Immature natural killer cell (primary cell): Measurements from ENCODE around the gene MYL11. TPM values are rescaled to one million over a fixed set of nuclear protein-coding genes. Genes with fewer than 3 reads are reported as not detected.

ENCODE experiments used
- DNase-seq, 3 donors: peaks; one replicate each; pipeline ENCODE4 v3.0.0; 2022; ENCODE audit warnings: mixed read lengths in 1 of 3
- H3K27ac Mint-ChIP-seq, 6 donors: one replicate each; pipeline ENCODE4 v1.8.0; 2020; ENCODE audit warnings: mixed read lengths in 6 of 6, mild to moderate bottlenecking in 5 of 6, inconsistent platforms in 4 of 6, moderate library complexity in 3 of 6
- H3K27me3 Mint-ChIP-seq, 3 donors: one replicate each; pipeline ENCODE4 v1.8.0; 2020 to 2021; ENCODE audit warnings: low read depth in 3 of 3, mild to moderate bottlenecking in 3 of 3, mixed read lengths in 3 of 3, moderate library complexity in 3 of 3, inconsistent platforms in 1 of 3
- H3K36me3 Mint-ChIP-seq, 3 donors: one replicate each; pipeline ENCODE4 v1.8.0; 2020; ENCODE audit warnings: mixed read lengths in 3 of 3, inconsistent platforms in 2 of 3, mild to moderate bottlenecking in 2 of 3
- H3K4me1 Mint-ChIP-seq, 2 donors: one replicate each; pipeline ENCODE4 v1.8.0; 2020; ENCODE audit warnings: inconsistent platforms in 2 of 2, mild to moderate bottlenecking in 2 of 2, mixed read lengths in 2 of 2, moderate library complexity in 1 of 2
- H3K4me3 Mint-ChIP-seq, 5 donors: one replicate each; pipeline ENCODE4 v1.8.0; 2020; ENCODE audit warnings: mild to moderate bottlenecking in 5 of 5, mixed read lengths in 5 of 5, inconsistent platforms in 3 of 5, moderate library complexity in 3 of 5
- H3K9me3 Mint-ChIP-seq, 6 donors: one replicate each; pipeline ENCODE4 v1.8.0; 2020; ENCODE audit warnings: mild to moderate bottlenecking in 6 of 6, mixed read lengths in 6 of 6, inconsistent platforms in 4 of 6, moderate library complexity in 3 of 6
- polyA plus RNA-seq, 3 donors: library from polyadenylated mRNA; unstranded; fragments of 300-500 nt; fragmentation: Illumina TruSeq; gene quantifications; one replicate each; pipeline ENCODE4 v1.2.3, GENCODE V29; 2021

Gene MYL11
- polyA plus RNA-seq, 3 donors from 2014 or later = 10.9 to 22.2 (median 18.7) TPM

- Mint-ChIP-seq H3K4me1 (peaks cover 38 to 45% of the 10 kb centered on the region in 2 donors), H3K27ac (peak overlapping the region; percentile 49 to 99 (median 84)), H3K4me3 (peak overlapping the region in 1 of 5 donors; percentile 30), H3K36me3 (peaks cover 6 to 26% (median 9%) of the 10 kb centered on the region in 3 donors), H3K27me3 (peaks cover 4 to 14% (median 10%) of the 10 kb centered on the region in 3 donors), H3K9me3 (no peaks in the 10 kb centered on the region)
- no peak for DNase-seq
Observed at GRCh38 chr16:30357085-30357714, 17.4 kb upstream of the MYL11 start.

DNA sequence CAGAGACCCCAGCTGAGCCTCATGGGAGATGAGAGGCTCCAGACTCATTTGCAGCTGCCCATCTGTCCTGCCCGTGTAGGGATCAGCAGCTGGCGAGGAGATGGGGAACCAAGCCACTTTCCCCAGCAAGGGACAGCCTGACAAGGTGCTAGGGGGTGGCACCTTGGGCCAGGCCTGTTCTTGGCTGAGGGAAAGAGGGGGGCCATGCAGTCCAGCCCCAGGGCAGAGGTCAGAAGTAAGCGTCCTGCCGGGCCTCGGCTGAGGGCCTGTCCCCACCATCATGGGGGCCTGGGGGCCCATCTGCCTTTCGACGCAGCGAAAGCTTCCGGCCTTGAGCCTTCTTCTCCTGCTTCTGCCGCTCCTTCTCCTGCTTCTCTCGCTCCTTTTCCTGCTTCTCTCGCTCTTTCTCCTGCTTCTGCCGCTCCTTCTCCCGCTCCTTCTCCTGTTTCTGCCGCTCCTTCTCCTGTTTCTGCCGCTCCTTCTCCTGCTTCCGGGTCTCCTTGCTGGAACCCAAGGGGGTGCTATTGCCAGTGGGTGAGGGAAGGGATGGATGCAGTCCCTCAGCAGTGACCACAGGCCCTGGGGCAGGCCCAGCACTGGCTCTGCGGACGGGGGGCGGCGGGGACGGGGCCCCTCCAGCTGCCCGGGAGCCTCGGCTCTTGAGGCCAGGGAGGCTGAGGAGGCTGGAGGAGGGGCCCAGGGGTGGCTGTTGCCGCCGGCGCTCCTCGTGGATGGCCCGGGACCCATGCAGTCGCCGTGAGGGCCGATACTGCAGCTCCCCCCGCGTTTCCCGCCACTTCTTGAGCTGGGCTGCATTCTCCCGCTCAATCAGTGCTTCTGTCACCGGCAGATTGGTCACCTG lies 16.7 kb upstream of the MYL11 start:
- DNase-seq = no peak
- H3K9me3 Mint-ChIP-seq = no peaks in the 10 kb centered on the region
- peaks cover 31 to 38% of the 10 kb centered on the region in 2 donors for H3K4me1 Mint-ChIP-seq
- peaks cover 4 to 14% (median 10%) of the 10 kb centered on the region in 3 donors for H3K27me3 Mint-ChIP-seq
- H3K27ac Mint-ChIP-seq = peak overlapping the region in 1 of 6 donors; percentile 71
- H3K4me3 Mint-ChIP-seq = peak overlapping the region in 1 of 5 donors; percentile 43
- H3K36me3 Mint-ChIP-seq = peaks cover 10 to 25% (median 14%) of the 10 kb centered on the region in 3 donors

DNA sequence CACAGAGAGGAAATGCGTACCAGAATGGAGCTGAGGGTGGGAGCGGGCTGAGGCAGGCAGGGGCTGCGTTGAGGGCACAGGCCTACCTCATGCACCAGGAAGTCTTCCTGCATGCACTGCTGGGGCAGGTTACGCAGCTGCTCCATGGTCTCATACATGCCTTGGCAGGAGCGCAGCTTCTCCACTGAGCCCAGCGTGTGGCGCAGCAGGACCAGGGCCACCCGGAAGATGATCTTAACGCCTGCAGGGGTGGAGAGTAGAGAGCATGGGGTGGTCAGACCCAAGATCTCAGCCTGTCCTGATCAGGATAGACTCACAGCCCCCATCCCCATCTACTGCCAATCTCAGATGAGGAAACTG lies 16.0 kb upstream of the MYL11 start:
- Mint-ChIP-seq H3K36me3 (peaks cover 10 to 26% (median 21%) of the 10 kb centered on the region in 3 donors), H3K27me3 (peaks cover 4 to 14% (median 10%) of the 10 kb centered on the region in 3 donors), H3K4me3 (no peak overlapping the region), H3K27ac (no peak overlapping the region), H3K4me1 (peaks cover 26 to 35% of the 10 kb centered on the region in 2 donors), H3K9me3 (no peaks in the 10 kb centered on the region)
- DNase-seq = no peak

DNA sequence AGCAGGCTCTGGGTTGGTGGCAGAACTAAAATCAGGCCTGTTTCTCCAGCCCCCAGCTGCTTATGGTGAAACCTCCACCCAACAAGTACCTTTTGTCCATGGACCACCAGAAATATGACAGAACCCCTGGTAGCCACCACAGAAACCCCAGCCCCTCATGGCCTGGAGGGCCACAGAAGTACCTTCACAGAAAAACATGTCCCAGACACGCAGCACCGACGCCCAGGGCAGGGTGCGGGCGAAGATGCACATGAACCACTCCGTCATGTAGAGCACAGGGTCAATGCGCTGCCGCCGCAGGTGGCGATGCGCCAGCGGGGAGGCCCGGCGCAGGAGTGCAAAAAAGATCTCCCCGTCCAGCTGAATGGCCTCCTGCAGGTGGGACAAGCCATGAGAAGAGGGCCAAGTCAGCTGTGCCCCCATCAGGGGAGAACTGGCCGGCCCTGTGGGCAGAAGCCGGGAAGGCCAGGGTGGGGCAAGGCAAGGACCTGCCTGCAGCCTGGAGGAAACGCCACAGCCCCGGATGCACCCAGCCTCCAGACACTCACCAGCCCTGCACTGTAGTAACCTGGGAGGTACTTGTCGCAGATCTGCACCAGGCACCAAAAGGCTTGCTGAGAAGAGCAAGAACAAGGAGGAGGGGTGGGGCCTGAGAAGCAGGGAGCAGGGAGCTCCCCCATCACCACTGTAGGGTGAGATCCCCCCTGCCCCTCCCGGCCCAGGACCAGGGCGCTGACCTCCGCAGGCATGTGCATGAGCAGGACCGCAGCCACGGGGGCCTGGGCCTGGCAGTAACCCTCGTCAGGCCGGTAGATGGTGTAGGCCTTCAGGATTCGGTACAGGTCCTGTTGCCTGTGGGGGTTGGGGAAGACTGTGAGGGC lies 15.4 kb upstream of the MYL11 start:
- DNase-seq = no peak
- Mint-ChIP-seq H3K36me3 (peaks cover 10 to 21% (median 21%) of the 10 kb centered on the region in 3 donors), H3K4me3 (no peak overlapping the region), H3K9me3 (no peaks in the 10 kb centered on the region), H3K27me3 (peaks cover 4 to 12% (median 10%) of the 10 kb centered on the region in 3 donors), H3K4me1 (peaks cover 19 to 29% of the 10 kb centered on the region in 2 donors), H3K27ac (no peak overlapping the region)

GRCh38 chr16:30359871-30360170 lies 14.8 kb upstream of the MYL11 start:
- no peak for DNase-seq
- no peak overlapping the region for H3K4me3 Mint-ChIP-seq
- H3K36me3 Mint-ChIP-seq = peaks cover 10 to 21% (median 21%) of the 10 kb centered on the region in 3 donors
- H3K4me1 Mint-ChIP-seq = peaks cover 16 to 24% of the 10 kb centered on the region in 2 donors
- peaks cover 4 to 8% (median 7%) of the 10 kb centered on the region in 3 donors for H3K27me3 Mint-ChIP-seq
- H3K9me3 Mint-ChIP-seq = no peaks in the 10 kb centered on the region
- H3K27ac Mint-ChIP-seq = peak overlapping the region in 3 of 6 donors; percentile 7 to 33 (median 28)

- H3K36me3 Mint-ChIP-seq = peaks cover 10 to 26% (median 21%) of the 10 kb centered on the region in 3 donors
- H3K4me3 Mint-ChIP-seq = no peak overlapping the region
- H3K4me1 Mint-ChIP-seq = peaks cover 10 to 19% of the 10 kb centered on the region in 2 donors
- H3K27ac Mint-ChIP-seq = no peak overlapping the region
- peaks cover 0 to 4% (median 0%) of the 10 kb centered on the region in 3 donors for H3K27me3 Mint-ChIP-seq
- no peak for DNase-seq
- no peaks in the 10 kb centered on the region for H3K9me3 Mint-ChIP-seq
Observed at GRCh38 chr16:30361180-30361579, 13.4 kb upstream of the MYL11 start.

GRCh38 chr16:30365200-30365599 lies 9.4 kb upstream of the MYL11 start:
- H3K9me3 Mint-ChIP-seq = no peaks in the 10 kb centered on the region
- H3K36me3 Mint-ChIP-seq = peaks cover 8 to 28% (median 16%) of the 10 kb centered on the region in 3 donors
- peaks cover 35 to 44% of the 10 kb centered on the region in 2 donors for H3K4me1 Mint-ChIP-seq
- H3K27me3 Mint-ChIP-seq = peaks cover 0 to 3% (median 0%) of the 10 kb centered on the region in 3 donors
- H3K27ac Mint-ChIP-seq = no peak overlapping the region
- no peak overlapping the region for H3K4me3 Mint-ChIP-seq
- DNase-seq = no peak

DNA sequence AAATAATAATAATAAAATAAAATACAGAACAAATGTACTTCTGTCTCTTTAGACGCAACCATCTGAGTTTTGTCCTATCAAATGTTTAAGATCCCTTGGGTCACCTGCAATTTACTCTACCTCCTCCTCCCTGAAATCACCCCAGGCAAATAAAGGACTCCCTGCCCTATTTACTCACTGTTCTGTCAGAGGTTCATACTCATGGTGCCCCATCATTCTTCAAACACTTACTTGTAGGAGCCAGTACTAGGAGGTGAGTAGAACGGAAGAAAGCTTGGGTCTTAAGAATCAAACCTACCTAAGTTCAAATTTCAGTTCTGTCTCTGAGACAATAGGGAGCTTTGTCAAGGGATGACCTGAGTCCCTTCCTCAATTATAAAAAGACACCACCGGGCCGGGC lies 8.1 kb upstream of the MYL11 start:
- Mint-ChIP-seq H3K4me3 (peak overlapping the region in 1 of 5 donors; percentile 89), H3K36me3 (peaks cover 4 to 23% (median 12%) of the 10 kb centered on the region in 3 donors), H3K9me3 (no peaks in the 10 kb centered on the region), H3K27ac (peak overlapping the region in 4 of 6 donors; percentile 14 to 74 (median 56)), H3K27me3 (peaks cover 3 to 8% (median 4%) of the 10 kb centered on the region in 3 donors), H3K4me1 (peaks cover 42 to 48% of the 10 kb centered on the region in 2 donors)
- DNase-seq = no peak

GRCh38 chr16:30367349-30368009 lies 7.1 kb upstream of the MYL11 start:
- DNase-seq = no peak

GRCh38 chr16:30368122-30368791 lies 6.3 kb upstream of the MYL11 start:
- peak overlapping the region; percentile 73 to 91 (median 79) for H3K27ac Mint-ChIP-seq
- DNase-seq = no peak
- no peaks in the 10 kb centered on the region for H3K9me3 Mint-ChIP-seq
- H3K4me3 Mint-ChIP-seq = peak overlapping the region; percentile 88 to 90 (median 89)
- peaks cover 3 to 10% (median 4%) of the 10 kb centered on the region in 3 donors for H3K27me3 Mint-ChIP-seq
- H3K36me3 Mint-ChIP-seq = peaks cover 0 to 17% (median 3%) of the 10 kb centered on the region in 3 donors
- H3K4me1 Mint-ChIP-seq = peaks cover 50 to 54% of the 10 kb centered on the region in 2 donors

More at GRCh38 chr16:30367349-30368009, 7.1 kb upstream of the MYL11 start:
- peaks cover 1 to 19% (median 9%) of the 10 kb centered on the region in 3 donors for H3K36me3 Mint-ChIP-seq
- peak overlapping the region; percentile 88 to 90 (median 89) for H3K4me3 Mint-ChIP-seq
- no peaks in the 10 kb centered on the region for H3K9me3 Mint-ChIP-seq
- peaks cover 48 to 54% of the 10 kb centered on the region in 2 donors for H3K4me1 Mint-ChIP-seq
- H3K27ac Mint-ChIP-seq = peak overlapping the region; percentile 53 to 88 (median 76)
- H3K27me3 Mint-ChIP-seq = peaks cover 3 to 10% (median 4%) of the 10 kb centered on the region in 3 donors

GRCh38 chr16:30368792-30369090 lies 5.9 kb upstream of the MYL11 start:
- H3K27me3 Mint-ChIP-seq = peaks cover 3 to 10% (median 4%) of the 10 kb centered on the region in 3 donors
- no peak for DNase-seq

GRCh38 chr16:30369091-30369937 lies 5.3 kb upstream of the MYL11 start:
- Mint-ChIP-seq H3K27me3 (peaks cover 3 to 10% (median 4%) of the 10 kb centered on the region in 3 donors), H3K4me3 (peak overlapping the region; percentile 88 to 90 (median 89)), H3K36me3 (peaks cover 0 to 11% (median 0%) of the 10 kb centered on the region in 3 donors), H3K27ac (peak overlapping the region; percentile 73 to 91 (median 79)), H3K4me1 (peaks cover 50 to 54% of the 10 kb centered on the region in 2 donors), H3K9me3 (no peaks in the 10 kb centered on the region)
- peak in 1 of 3 donors; percentile 20 for DNase-seq

More at GRCh38 chr16:30368792-30369090, 5.9 kb upstream of the MYL11 start:
- Mint-ChIP-seq H3K4me1 (peaks cover 50 to 54% of the 10 kb centered on the region in 2 donors), H3K9me3 (no peaks in the 10 kb centered on the region), H3K4me3 (peak overlapping the region; percentile 88 to 90 (median 89)), H3K36me3 (peaks cover 0 to 14% (median 0%) of the 10 kb centered on the region in 3 donors), H3K27ac (peak overlapping the region; percentile 73 to 91 (median 79))
